Ovary (tissue), 3 donors: ENCODE data around the gene ZNF609.

Source experiments
- CTCF ChIP-seq, 3 donors: fragments of 450-650 bp in 2 of 3; fragments of 200-600 bp in 1 of 3; IDR thresholded peaks; one replicate each; pipeline versions ENCODE4 v1.5.1 to v1.8.0; 2016 to 2022; ENCODE audit warnings: antibody characterized with exemption in 3 of 3, mild to moderate bottlenecking in 1 of 3
- POLR2A ChIP-seq: fragments of 450-650 bp; IDR thresholded peaks from one replicate; pipeline ENCODE4 v1.6.1; 2017; ENCODE audit warnings: antibody characterized with exemption, mild to moderate bottlenecking, moderate library complexity
- donor health status: DM: no; HTN: no; CAD: no.

DNA sequence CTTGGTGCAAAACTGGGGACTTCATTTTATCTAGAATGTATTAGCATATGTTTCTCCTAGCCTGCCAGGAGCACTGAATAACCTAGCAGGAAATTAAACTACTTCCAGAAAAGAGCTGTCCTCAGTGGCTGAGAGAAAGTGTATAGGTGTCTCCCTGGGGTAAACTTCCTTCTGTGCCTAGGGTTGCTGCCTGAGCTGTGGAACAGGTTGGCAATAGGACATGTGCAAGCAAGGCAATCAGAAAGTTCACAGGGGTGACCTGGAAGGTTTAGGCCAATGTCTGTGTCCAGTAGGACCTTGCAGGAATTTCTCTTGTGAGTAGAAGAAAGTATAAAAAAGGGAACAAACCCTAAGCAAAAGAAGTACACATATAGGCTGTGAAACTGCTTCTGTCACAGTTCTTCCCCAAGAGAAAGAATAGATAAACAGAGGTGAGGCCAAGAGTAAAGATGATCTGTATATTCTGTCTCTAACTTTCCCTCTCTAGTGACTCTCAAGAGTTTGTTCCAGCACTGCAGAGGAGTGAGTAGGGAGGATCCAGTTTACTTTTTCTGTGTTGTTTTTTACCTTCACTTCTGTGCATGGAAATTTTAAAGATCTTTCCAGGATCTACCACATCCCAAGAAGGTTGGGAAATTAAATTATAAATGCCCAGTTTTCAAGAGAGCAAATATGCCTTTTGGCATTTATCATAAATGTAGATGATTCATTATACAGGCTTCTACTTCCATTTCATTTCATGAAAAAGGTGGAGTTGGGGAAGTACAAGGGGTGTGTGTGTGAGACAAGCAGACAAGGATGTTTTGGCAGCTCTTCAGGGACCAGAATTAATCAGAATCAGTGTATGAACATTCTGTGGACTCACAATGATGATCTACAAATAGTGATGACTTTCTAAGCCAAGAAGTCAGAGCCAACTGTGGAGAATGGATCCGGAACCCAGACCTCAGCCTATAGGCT is 159.8 kb downstream of the ZNF609 start:
- TF ChIP-seq CTCF (IDR thresholded peaks at IDR 0.05) (no peak), POLR2A (no peak)
